Thoracic aorta (tissue), 2 donors: ENCODE measurements around the gene COQ4. TPM values are rescaled to one million over a fixed set of nuclear protein-coding genes. Genes with fewer than 3 reads are reported as not detected.
"Not testable (repeated sequence)": the region's sequence is repeated elsewhere in the genome, so short reads cannot be mapped to it uniquely, and the experiment has no call there.

Experiments
- ATAC-seq: fragments of 150-250 bp; one replicate; pipeline ENCODE4 v1.8.0; 2017; ENCODE audit warnings: low read depth; ENCODE audit not compliant: insufficient number of reproducible peaks, low FRiP score
- DNase-seq: peaks from one replicate; pipeline ENCODE4 v3.0.0-alpha.2; 2020; ENCODE audit warnings: low spot score
- H3K27ac ChIP-seq, 2 donors: fragments of 200-600 bp; sonication (generic); 1 replicate in 1 of 2; 2 replicates in 1 of 2; pipeline ENCODE4 v1.5.1; 2016; ENCODE audit warnings: mild to moderate bottlenecking in 2 of 2, moderate library complexity in 2 of 2
- H3K27me3 ChIP-seq: fragments of 200-600 bp; sonication (generic); replicated peaks from 2 replicates; pipeline ENCODE4 v1.6.0; 2016; ENCODE audit warnings: mild to moderate bottlenecking; ENCODE audit not compliant: insufficient read depth
- H3K36me3 ChIP-seq: fragments of 200-600 bp; sonication (generic); one replicate; pipeline ENCODE4 v1.5.1; 2016
- H3K4me1 ChIP-seq, 2 donors: fragments of 200-600 bp; sonication (generic); 1 replicate in 1 of 2; 2 replicates in 1 of 2; pipeline versions ENCODE4 v1.5.1 to v1.6.0; 2016; ENCODE audit warnings: low read depth in 2 of 2, mild to moderate bottlenecking in 1 of 2; ENCODE audit not compliant: control insufficient read depth in 1 of 2
- H3K4me3 ChIP-seq: fragments of 200-600 bp; sonication (generic); 2 replicates; pipeline ENCODE4 v1.5.1; 2016; ENCODE audit warnings: mild to moderate bottlenecking
- H3K9me3 ChIP-seq: fragments of 200-600 bp; sonication (generic); 2 replicates; pipeline ENCODE4 v1.5.1; 2016
- CTCF ChIP-seq: fragments of 200-600 bp; sonication (generic); IDR thresholded peaks from one replicate; pipeline ENCODE4 v1.5.1; 2019; ENCODE audit warnings: antibody characterized with exemption
- total RNA-seq, 2 donors: library from RNA; depleted of rRNA; stranded (reverse); fragments of >200 nt; gene quantifications; one replicate each; pipeline versions ENCODE4 v1.1.0 to v1.2.3, GENCODE V29; 2016

COQ4 gene
- total RNA-seq, 2 donors from 2014 or later = 28.7 to 40.1 TPM

GRCh38 chr9:128337936-128338335 lies 15.3 kb downstream of the COQ4 start:
- no peak overlapping the region for H3K27ac ChIP-seq
- no peaks in the 10 kb centered on the region for H3K36me3 ChIP-seq
- no peak overlapping the region for H3K4me3 ChIP-seq
- no peaks in the 10 kb centered on the region for H3K9me3 ChIP-seq
- DNase-seq (no peak), ATAC-seq (no peak)
- H3K27me3 ChIP-seq = no peaks in the 10 kb centered on the region
- H3K4me1 ChIP-seq = peaks cover 0 to 12% of the 10 kb centered on the region in 2 donors
- no peak for TF ChIP-seq CTCF

GRCh38 chr9:128338852-128339614 lies 16.4 kb downstream of the COQ4 start:
- H3K27ac ChIP-seq, ATAC-seq, H3K9me3 ChIP-seq, H3K4me3 ChIP-seq, H3K27me3 ChIP-seq, DNase-seq, H3K36me3 ChIP-seq: not testable (repeated sequence)
- H3K4me1 ChIP-seq = peaks cover 0 to 12% of the 10 kb centered on the region in 2 donors

GRCh38 chr9:128339761-128340690 lies 17.4 kb downstream of the COQ4 start, which contains the start of gene SLC27A4:
Gene SLC27A4, plus strand, starts transcription at chr9:128340527. Its CDS starts 2,606 bp downstream, at chr9:128343133.
- Histone ChIP-seq H3K4me3 (peak within 1 kb of the TSS; percentile 82), H3K27ac (peak within 1 kb of the TSS; percentile 58), H3K36me3 (peaks cover 18% of the 10 kb centered on the region), H3K4me1 (peaks cover 0 to 12% of the 10 kb centered on the region in 2 donors), H3K27me3 (no peaks in the 10 kb centered on the region), H3K9me3 (no peaks in the 10 kb centered on the region)
- ATAC-seq = peak; percentile 58
- TF ChIP-seq CTCF = no peak
- no peak for DNase-seq

- Histone ChIP-seq H3K27me3 (no peaks in the 10 kb centered on the region), H3K9me3 (no peaks in the 10 kb centered on the region), H3K4me3 (peak overlapping the region; percentile 82), H3K27ac (peak overlapping the region; percentile 32 to 43), H3K4me1 (peaks cover 0 to 12% of the 10 kb centered on the region in 2 donors), H3K36me3 (peaks cover 24% of the 10 kb centered on the region)
- no peak for DNase-seq
- peak; percentile 10 for ATAC-seq
- no peak for TF ChIP-seq CTCF
Observed at GRCh38 chr9:128340691-128341434, 18.2 kb downstream of the COQ4 start.

GRCh38 chr9:128341435-128341849 lies 18.8 kb downstream of the COQ4 start:
- ATAC-seq (no peak), DNase-seq (peak; percentile 24)
- H3K36me3 ChIP-seq = peaks cover 24% of the 10 kb centered on the region
- no peaks in the 10 kb centered on the region for H3K27me3 ChIP-seq
- H3K4me1 ChIP-seq = peaks cover 0 to 12% of the 10 kb centered on the region in 2 donors
- TF ChIP-seq CTCF = peak; percentile 51
- no peak overlapping the region for H3K27ac ChIP-seq
- H3K4me3 ChIP-seq = peak overlapping the region; percentile 82
- no peaks in the 10 kb centered on the region for H3K9me3 ChIP-seq
